NCI-H345 treated with DMSO at 0.1 percent for 48 hours (cell line): ENCODE measurements around the gene FNBP1.
"Not testable (repeated sequence)": the region's sequence is repeated elsewhere in the genome, so short reads cannot be mapped to it uniquely, and the experiment has no call there.

ENCODE experiments used
- DNase-seq: peaks from one replicate; lab custom pipeline; 2025; ENCODE audit not compliant: unreplicated experiment; lab: John Stamatoyannopoulos, UW

Gene FNBP1

GRCh38 chr9:129895376-129896268 is 147.4 kb downstream of the FNBP1 start:
- no peak for DNase-seq

GRCh38 chr9:129894120-129894823 is 148.7 kb downstream of the FNBP1 start:
- DNase-seq, result no peak

GRCh38 chr9:129891569-129891968 is 151.4 kb downstream of the FNBP1 start:
- DNase-seq, result no peak

- DNase-seq, result not testable (repeated sequence)
Observed at GRCh38 chr9:129890718-129891299, 152.2 kb downstream of the FNBP1 start.

- no peak for DNase-seq
Observed at GRCh38 chr9:129889941-129890717, 152.9 kb downstream of the FNBP1 start.

GRCh38 chr9:129889122-129889940 is 153.7 kb downstream of the FNBP1 start:
- DNase-seq, result no peak

- DNase-seq, result no peak
Observed at GRCh38 chr9:129888293-129889121, 154.5 kb downstream of the FNBP1 start.

GRCh38 chr9:129887334-129888292 is 155.4 kb downstream of the FNBP1 start:
- no peak for DNase-seq

- no peak for DNase-seq
Observed at GRCh38 chr9:129886226-129887174, 156.5 kb downstream of the FNBP1 start.

- peak; percentile 47 for DNase-seq
Observed at GRCh38 chr9:129885670-129886106, 157.3 kb downstream of the FNBP1 start.

- DNase-seq, result peak; percentile 52
Observed at GRCh38 chr9:129885018-129885669, 157.8 kb downstream of the FNBP1 start.

GRCh38 chr9:129884220-129885017 is 158.6 kb downstream of the FNBP1 start:
- peak; percentile 83 for DNase-seq

- DNase-seq, result no peak
Observed at GRCh38 chr9:129881547-129882324, 161.3 kb downstream of the FNBP1 start.

GRCh38 chr9:129880654-129881546 is 162.1 kb downstream of the FNBP1 start:
- no peak for DNase-seq
